Body of pancreas (tissue), 4 donors: ENCODE results near the gene PIAS2.
"Not testable (repeated sequence)": the region's sequence is repeated elsewhere in the genome, so short reads cannot be mapped to it uniquely, and the experiment has no call there.

Experiments
- POLR2A ChIP-seq, 3 donors: fragments of 450-650 bp; IDR thresholded peaks; one replicate each; pipeline ENCODE4 v1.6.1; 2016; ENCODE audit warnings: antibody characterized with exemption in 3 of 3, mild to moderate bottlenecking in 2 of 3
- TF ChIP-seq, protein P1 (sequence below), 7 experiments: fragments of 450-650 bp in 4 of 7; fragments of 200-600 bp in 3 of 7; sonication (generic) in 3 of 7; IDR thresholded peaks; one replicate each; pipeline ENCODE4 v1.5.1; 2016 to 2019; ENCODE audit warnings: antibody characterized with exemption in 7 of 7

DNA sequence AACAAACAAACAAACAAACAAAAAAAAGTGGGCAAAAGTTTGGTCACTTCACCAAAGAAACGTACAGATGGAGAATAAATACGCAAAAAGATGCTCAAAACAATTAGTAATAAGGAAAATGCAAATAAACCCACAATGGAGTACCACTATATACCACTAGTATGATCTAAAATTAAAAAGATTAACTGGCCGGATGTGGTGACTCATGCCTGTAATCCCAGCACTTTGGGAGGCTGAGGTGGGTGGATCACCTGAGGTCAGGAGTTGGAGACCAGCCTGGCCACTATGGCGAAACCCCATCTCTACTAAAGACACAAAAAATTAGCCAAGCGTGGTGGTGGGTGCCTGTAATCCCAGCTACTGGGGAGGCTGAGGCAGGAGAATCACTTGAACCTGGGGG lies 84.9 kb downstream of the PIAS2 start:
- not testable (repeated sequence) for TF ChIP-seq POLR2A (IDR thresholded peaks at IDR 0.05)
- TF ChIP-seq, protein P1, sequence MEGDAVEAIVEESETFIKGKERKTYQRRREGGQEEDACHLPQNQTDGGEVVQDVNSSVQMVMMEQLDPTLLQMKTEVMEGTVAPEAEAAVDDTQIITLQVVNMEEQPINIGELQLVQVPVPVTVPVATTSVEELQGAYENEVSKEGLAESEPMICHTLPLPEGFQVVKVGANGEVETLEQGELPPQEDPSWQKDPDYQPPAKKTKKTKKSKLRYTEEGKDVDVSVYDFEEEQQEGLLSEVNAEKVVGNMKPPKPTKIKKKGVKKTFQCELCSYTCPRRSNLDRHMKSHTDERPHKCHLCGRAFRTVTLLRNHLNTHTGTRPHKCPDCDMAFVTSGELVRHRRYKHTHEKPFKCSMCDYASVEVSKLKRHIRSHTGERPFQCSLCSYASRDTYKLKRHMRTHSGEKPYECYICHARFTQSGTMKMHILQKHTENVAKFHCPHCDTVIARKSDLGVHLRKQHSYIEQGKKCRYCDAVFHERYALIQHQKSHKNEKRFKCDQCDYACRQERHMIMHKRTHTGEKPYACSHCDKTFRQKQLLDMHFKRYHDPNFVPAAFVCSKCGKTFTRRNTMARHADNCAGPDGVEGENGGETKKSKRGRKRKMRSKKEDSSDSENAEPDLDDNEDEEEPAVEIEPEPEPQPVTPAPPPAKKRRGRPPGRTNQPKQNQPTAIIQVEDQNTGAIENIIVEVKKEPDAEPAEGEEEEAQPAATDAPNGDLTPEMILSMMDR (IDR thresholded peaks at IDR 0.05), result not testable (repeated sequence)
